HK-2 (cell line): ENCODE measurements around the gene KAT5.
A peak's percentile ranks its signal among the peaks of the same experiment; 100 is the strongest.
"Not testable (repeated sequence)": the region's sequence is repeated elsewhere in the genome, so short reads cannot be mapped to it uniquely, and the experiment has no call there.

Experiments used
- DNase-seq: peaks from one replicate; pipeline ENCODE4 v3.0.0-alpha.2; 2018; ENCODE audit not compliant: unreplicated experiment

Gene KAT5

DNA sequence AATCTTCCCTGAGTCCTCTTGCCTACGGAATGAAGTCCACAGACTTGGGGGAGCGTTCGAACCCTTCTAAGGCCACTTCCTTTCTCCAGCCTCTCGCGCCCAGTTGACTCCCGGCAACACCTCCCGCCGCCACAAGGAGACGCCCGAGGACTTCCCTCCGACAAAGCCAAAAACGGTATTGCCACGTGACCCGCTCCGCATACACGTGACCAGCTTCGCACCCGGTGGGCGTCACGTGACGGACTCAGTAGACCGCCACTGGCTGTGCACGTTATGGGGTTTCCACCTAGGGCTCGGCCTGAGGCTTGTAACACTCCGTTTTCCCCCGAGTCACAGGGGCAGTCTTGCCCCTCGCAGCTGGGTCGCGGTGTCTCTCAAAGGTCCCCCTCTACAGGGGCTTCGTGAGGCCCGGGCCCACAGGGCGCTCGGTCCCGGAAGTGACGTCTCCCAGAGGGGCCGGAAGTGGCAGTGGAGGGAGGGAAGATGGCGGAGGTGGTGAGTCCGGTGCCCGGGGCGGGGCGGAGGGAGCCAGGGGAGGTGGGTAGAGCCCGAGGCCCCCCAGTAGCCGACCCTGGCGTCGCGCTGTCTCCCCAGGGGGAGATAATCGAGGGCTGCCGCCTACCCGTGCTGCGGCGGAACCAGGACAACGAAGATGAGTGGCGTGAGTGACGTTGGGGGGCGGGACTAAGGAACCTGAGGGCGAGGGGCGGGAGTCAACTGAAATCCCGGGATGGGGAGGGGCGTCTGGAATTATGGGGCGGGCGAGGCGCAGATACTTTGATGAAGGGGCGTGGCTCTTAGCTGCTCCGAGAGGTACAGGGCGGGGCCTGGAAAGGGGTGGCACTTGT, at the start of gene KAT5:
KAT5 (plus strand) TSS at position 468 of the 848 bp plus-strand sequence; CDS start at position 484, 16 bp downstream.
- DNase-seq, result peak; percentile 94

DNA sequence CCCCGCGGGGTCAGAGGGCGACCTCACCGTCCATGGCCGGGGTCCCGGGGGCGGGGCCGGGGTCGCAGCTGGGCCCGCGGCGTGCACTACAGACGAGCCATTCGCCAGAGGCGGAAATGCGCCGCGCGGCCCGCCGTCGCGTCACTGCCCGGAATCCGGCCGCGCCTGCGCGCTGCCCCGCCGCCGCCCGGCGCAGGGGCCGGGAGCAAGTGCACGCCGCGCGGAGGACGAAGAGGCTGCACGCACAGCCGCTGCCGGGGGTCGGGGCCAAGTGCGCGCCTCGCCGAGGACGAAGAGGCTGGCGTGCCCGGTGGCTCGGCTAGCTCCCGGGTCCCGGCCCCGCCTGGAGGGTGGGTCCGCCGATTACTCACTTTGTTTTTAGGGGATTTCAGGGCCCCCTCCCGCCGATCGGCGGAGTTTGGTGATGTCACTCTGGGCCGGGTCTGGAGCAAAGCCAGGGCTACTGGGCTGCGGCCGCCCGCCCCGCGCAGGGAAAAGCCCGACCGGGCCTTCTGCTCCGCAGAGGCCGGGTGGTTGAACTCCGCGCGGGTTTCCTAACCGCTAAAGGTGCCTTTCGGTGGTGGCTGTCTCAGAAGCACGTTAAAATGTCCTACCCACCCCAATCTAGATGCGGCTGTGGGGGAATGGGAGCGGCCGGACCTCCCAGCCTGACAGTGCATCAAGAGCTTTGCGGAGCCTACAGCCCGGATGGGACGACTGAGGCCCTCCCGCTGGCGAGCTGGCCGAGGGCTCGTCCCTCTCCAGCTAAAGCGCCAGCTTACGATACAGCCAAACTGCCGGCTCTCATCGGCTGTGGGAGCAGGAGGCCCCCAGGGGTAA, 49.0 kb upstream of the KAT5 start, which contains the start of gene RELA:
RELA (minus strand) TSS at position 118 of the 840 bp plus-strand sequence; CDS start at position 34, 84 bp downstream.
- DNase-seq, result peak; percentile 89

DNA sequence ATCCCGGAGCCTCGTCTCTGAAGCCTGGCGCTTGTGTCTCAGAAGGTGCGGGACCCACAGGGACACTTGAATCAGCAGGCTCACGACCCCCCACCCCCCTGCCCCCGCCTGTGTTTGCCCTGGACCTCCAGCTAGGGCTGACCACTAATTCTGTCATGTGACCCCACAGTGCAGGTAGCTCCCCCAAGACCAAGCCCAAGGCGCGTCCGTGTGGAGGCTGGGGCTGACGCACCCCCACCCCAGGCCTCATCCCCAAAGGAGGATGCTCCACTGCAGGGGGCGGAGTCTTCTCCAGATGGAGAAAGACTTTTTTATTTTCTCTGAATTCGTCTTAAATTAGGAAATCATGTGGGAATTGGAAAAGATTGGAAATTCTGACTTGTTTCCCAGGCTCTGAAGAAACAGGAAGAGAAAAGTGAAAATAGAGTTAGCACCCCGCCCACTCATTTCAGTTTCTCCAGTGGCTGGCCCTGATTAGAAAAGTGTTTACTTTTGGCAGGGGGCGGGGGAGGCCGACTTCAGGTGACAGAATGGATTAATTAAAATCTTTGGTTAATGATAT, 48.3 kb upstream of the KAT5 start:
- DNase-seq, result no peak

DNA sequence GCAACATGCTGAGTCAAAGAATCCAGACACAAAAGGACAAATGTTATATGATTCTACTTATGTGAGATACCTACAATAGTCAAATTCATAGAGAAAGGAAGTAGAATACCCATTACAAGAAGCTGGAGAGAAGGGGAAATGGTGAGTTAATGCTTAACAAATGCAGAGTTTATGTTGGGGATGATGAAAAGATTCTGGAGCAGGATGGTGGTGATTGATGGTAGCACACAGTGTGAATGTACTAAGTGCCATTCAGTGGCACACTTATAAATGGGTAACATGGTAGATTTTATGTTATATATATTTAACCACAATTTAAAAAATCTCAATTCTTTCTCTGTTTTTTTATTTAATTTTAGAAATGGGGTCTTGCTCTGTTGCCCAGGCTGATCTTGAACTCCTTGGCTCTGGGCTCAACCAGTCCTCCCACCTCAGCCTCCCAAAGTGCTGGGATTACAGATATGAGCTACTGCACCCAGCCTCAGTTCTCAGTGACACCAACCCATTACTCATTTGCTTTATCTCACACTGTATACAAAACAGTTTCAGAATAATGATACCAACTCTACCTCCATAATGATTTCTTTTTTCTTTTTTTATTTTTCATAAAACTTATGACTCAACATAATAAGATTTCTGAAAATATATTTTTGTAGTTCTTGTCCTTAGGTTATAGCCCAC, 39.7 kb upstream of the KAT5 start:
- DNase-seq, result no peak

DNA sequence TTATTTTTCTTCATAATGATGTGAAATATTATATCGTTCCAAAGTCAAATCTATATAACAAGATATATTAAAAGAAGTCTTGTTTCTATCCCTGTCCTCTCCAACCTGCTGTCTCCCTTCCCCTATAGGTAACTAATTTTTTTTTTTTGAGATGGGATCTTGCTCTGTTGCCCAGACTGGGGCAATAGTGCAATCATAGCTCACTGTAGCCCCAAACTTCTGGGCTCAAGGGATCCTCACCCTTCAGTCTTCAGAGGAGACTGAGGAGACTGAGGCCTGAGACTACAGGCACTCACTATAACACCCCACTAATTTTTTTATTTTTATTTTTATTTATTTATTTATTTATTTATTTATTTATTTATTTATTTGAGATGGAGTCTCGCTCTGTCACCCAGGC, 39.1 kb upstream of the KAT5 start:
- DNase-seq, result no peak

DNA sequence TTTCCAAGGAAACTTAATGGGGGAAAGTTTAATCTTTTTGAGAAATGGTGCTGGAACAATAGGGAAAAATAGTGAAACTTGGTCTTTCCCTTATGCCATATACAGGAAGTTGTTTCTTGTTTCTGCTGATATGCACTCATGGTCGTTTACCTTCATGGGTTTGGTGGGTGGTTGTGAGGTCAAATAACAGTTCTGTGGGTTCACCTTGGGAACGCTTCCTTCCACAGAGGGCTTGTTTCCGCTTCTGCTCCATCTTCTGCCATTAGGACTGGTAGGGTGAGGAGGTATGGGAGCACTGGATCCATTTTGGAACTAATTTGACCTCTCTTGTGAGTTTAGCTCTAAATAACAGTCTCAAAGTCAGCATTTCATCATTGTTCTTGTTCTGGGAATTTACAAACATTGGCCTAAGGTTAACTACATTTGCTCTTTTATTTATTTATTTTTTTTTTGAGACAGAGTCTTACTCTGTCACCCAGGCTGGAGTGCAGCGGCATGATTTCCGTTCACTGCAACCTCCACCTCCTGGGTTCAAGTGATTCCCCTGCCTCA, 31.8 kb upstream of the KAT5 start:
- DNase-seq, result no peak

DNA sequence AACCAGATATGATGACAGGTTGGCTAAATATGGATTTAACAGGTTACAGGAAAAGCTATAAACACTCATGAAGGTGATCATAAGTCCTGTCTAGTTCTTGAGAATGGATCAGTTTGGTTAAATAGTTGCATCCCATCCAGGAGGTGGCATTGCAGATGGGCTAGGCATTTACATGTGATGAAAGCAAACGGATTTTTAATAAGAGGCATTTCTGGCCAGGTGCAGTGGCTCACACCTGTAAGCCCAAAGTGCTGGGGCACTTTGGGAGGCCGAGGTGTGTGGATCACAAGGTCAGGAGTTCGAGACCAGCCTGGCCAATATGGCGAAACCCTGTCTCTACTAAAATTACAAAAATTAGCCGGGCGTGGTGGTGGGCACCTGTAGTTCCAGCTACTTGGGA, 28.6 kb upstream of the KAT5 start:
- not testable (repeated sequence) for DNase-seq

DNA sequence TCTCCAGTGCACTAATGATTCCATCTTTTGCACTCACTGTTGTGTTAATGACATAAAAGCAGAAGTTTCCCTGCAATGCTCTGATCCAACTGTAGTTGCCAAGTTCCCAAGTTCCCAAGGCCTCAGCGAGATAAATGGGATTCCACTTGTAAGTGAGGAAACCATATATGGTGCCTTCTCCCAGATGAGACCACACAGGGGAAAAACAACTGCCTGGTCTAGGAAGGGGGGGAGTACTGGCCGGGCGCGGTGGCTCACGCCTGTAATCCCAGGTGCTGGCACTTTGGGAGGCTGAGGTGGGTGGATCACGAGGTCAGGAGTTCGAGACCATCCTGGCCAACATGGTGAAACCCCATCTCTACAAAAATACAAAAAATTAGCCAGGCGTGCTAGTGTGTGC, 26.1 kb upstream of the KAT5 start:
- DNase-seq, result no peak

DNA sequence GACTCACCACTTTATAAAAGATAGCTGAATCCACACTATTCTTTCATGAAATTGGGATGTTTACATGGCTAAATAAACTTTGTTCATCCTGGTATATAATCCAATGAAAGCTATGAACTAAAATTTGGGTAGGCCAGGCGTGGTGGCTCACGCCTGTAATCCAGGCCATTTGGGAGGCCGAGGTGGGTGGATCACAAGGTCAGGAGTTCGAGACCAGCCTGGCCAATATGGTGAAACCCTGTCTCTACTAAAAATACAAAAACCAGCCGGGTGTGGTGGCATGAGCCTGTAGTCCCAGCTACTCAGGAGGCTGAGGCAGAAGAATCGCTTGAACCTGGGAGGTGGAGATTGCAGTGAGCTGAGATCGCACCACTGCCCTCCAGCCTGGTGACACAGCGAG, 20.2 kb upstream of the KAT5 start:
- DNase-seq, result not testable (repeated sequence)

DNA sequence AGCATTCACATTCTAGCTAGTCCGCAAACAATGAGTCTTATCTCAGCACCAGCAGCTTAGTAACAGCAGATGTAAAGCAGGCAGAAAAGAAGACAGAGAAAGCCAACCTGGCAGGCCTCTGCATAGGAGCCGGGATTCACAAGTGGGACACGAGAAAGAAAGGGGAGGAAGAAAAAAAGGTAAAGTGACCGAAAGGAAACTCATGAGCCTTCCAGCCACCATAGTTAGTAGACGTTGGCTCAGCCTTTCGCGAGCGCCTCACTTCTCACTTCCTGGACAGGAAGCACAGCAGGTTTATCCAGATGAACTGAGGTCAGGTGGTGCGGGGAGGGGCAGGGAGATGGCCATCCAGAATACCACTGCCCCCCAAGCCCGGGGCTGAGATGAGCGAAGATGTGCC, 19.7 kb upstream of the KAT5 start:
- no peak for DNase-seq

DNA sequence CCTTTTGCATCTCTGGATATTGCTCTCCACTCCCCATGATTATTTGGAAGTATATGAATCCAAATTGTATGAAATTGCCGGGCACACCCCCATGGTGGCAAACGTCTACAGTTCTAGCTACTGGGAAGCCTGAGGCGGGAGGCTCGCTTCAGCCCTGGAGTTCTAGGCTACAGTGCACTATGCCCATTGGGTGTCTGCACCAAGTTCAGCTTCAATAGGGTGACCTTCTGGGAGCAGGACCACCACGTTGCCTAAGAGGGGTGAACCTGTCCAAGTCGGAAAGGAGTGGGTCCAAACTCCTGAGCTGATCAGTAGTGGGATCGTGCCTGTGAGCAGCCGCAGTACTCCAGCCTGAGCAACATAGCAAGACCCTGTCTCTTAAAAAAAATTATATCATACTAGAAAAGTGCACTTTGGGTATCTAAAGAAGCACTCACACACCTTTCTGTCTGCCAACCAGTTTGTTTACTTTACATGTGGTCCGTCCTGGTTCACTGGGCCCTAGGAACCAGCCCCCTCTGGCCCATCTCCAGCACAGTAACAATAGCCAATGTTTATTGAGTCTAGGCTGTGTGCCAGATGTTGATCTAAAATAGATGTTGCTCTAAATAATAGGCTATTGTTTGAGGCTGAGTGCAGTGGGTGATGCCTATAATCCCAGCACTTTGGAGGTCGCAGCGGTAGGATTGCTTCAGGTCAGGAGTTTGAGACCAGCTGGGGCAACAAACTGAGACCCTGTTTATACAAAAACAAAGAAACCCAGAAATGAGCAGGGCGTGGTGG, 16.4 kb upstream of the KAT5 start:
- DNase-seq, result no peak

DNA sequence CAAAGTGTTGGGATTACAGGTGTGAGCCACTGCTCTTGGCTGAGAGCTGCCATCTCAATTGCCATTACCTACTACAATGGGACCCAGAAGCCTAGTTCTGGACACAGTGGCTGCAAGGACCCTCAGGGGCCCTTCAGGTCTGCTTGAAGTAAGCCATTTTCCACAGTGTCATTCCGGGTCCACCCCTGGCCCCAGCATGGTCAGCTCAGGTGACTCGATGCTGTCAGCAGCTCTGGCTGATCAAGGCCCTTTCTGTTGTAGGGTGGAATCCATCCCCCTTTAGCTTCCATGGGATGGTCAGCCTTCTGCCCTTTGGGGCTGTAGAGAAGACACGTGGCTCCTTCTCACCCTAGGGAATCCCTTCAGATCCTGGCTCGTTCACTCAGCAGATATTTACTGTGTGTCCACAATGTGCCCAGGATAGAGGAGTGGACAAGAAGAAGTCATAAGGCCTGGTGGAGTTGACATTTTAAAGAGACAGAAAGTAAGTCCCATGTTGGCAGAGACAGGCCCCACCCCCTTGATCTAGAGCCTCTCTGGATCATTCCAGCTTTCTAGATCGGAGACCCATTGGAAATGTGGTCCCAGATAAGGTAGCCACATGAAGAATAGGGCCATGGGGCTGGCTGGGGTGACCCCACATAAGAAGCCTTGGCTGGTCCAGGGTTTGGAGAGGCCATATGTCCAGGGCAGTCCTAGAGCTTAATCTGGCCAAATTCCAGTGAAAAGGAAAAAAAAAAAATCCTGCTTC, 15.1 kb upstream of the KAT5 start:
- no peak for DNase-seq

DNA sequence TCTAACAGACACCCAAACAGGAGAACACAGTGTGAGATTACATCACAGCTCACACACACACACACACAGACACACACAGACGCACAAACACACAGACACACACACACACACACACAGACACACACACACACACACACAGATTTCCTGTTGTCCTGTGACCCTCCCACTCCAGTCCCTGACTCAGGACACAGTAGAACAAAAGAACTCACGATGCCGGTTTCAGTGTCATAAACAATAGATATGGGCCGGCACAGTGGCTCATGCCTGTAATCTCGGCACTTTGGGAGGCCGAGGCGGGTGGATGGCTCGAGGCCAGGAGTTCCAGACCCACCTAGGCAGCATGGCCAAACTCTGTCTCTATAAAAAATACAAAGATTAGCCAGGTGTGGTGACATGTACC, 13.8 kb upstream of the KAT5 start:
- DNase-seq, result no peak

DNA sequence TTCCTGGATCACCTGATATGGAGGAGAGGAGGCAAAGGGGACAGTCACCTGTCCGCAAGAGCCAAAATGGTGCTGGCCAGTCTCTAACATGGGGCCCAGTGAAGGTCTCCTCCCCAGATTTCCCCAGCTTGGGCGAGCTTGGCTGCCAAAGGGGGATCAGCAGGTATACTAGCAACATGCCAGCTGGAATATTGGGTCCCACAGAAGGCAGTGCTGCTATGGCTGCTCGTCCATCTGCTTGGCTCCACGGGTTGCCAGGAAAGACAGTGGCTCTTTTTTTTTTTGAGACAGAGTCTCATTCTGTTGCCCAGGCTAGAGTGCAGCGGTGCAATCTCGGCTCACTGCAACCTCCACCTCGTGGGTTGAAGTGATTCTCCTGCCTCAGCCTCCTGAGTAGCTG, 12.7 kb upstream of the KAT5 start:
- DNase-seq, result no peak

DNA sequence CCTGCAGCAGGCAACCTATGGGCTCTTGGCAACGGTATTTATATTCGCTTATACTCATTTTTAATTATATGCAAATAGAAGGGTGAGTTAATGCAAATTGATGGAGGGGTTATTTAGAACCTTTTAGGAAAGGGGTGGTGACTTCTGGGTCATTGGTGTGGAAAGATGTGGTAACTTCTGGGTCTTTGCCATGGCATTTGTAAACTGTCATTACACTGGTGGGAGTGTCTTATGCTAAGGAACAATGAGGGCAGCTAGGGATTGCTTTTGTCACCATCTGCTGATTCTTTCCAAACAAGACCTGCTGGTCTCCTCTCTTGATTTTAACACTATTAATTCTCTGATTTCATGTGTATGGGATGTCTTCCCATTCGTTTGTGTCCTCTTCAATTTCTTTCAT, 11.7 kb upstream of the KAT5 start:
- no peak for DNase-seq

DNA sequence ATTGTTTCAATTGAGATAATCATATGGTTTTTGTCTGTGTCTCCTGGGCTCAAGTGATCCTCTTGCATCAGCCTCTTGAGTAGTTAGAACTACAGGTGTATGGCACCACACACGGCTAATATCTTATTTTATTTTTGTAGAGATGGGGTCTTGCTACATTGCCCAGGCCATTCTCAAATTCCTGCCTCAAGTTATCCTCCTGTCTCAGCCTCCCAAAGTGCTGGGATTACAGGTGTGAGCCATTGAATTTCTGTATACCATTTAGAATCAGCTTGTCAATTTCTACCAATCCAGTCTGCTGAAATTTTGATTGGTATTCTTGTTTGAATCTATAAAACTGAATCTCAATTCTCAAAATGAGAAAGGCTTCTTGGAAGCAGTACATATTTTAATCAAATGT, 10.4 kb upstream of the KAT5 start:
- no peak for DNase-seq

DNA sequence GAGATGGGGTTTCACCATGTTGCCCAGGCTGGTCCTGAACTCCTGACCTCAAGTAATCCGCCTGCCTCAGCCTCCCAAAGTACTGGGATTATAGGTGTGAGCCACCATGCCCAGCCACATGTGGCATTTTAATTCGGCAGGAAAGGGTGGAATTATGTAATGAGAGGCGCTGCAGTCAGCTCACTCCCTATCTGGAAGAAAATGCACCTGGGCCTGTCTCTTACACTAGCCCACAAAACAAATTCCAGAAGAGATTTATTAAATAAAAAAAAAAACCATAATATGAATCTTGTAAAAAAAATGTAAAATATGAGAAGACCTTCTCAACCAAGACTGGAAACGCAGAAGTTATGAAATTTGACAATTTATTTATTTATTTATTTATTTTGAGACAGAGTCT, 8.2 kb upstream of the KAT5 start:
- no peak for DNase-seq

DNA sequence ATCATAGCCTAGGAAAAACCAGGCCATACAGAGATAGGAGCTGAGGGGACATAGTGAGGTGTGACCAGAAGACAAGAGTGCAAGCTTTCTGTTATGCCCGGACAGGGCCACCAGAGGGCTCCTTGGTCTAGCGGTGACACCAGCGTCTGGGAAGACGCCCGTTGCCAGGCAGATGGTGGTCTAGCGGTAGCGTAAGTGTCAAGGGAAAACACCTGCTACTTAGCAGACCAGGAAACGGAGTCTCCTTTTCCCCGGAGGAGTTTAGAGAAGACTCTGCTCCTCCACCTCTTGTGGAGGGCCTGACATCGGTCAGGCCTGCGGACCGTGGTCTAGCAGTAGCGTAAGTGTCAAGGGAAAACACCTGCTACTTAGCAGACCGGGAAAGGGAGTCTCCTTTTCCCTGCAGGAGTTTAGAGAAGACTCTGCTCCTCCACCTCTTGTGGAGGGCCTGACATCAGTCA, 5.7 kb upstream of the KAT5 start:
- peak; percentile 31 for DNase-seq

DNA sequence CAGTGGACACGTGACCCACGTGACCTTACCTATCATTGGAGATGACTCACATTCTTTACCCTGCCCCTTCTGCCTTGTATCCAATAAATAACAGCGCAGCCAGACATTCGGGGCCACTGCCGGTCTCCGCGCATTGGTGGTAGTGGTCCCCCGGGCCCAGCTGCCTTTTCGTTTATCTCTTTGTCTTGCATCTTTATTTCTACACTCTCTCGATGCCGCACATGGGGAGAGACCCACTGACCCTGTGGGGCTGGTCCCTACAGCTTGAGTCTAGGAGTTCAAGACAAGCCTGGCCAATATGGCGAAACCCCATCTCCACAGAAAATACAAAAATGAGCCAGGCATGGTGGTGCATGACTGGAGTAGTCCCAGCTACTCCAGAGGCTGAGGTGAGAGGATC, 5.0 kb upstream of the KAT5 start:
- not testable (repeated sequence) for DNase-seq

DNA sequence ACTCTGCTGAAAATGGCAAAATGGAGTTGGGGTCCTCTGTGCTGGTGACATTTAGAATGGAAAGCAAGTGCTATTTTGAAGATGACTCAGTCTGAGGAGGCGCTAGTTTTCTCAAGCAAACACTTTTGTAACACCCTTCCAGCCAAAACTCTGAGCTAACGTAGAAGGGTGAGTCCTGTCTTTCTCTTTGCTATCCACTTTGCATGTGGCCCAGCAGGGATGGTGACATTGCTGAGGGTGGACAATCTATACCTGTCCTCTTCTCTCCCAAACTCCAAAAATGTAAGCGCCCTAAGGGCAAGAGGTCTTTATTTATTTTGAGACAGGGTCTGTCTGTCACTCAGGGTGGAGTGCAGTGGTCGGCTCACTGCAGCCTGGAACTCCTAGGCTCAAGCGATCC, 3.6 kb upstream of the KAT5 start:
- DNase-seq, result no peak
